HEK293 (cell line): ENCODE measurements around the gene RIN1.

ENCODE experiments used
- ZNF423 ChIP-seq: fragments of 450-650 bp; formaldehyde crosslinking; IDR thresholded peaks from 2 replicates; pipeline ENCODE4 v1.5.1; 2016; ENCODE audit warnings: missing biosample characterization, missing genetic modification characterization
- ZNF530 ChIP-seq: fragments of 450-650 bp; formaldehyde crosslinking; IDR thresholded peaks from 2 replicates; pipeline ENCODE4 v1.5.1; 2016; ENCODE audit warnings: low read depth, missing biosample characterization, missing genetic modification characterization

- no peak for TF ChIP-seq ZNF423
- TF ChIP-seq ZNF530 = no peak
Measured at GRCh38 chr11:66289548-66290329, 46.5 kb downstream of the RIN1 start.
